BLaER1 (cell line): Measurements from ENCODE around the gene VARS1.

ENCODE experiments used
- H3K27ac ChIP-seq: shearing (Covaris generic); formaldehyde crosslinking; 2 replicates; pipeline ENCODE4 v1.8.1; 2022
- H3K27me3 ChIP-seq: shearing (Covaris generic); formaldehyde crosslinking; 2 replicates; pipeline ENCODE4 v1.8.1; 2022
- H3K36me3 ChIP-seq: shearing (Covaris generic); formaldehyde crosslinking; 2 replicates; pipeline ENCODE4 v1.8.1; 2022
- H3K4me1 ChIP-seq: shearing (Covaris generic); formaldehyde crosslinking; 2 replicates; pipeline ENCODE4 v1.8.1; 2022
- H3K4me2 ChIP-seq: shearing (Covaris generic); formaldehyde crosslinking; 2 replicates; pipeline ENCODE4 v1.8.1; 2022
- H3K4me3 ChIP-seq: shearing (Covaris generic); formaldehyde crosslinking; 2 replicates; pipeline ENCODE4 v1.8.1; 2022
- H3K9ac ChIP-seq: shearing (Covaris generic); formaldehyde crosslinking; 2 replicates; pipeline ENCODE4 v1.8.1; 2022
- H3K9me3 ChIP-seq: shearing (Covaris generic); formaldehyde crosslinking; 2 replicates; pipeline ENCODE4 v1.8.1; 2022
- H4K20me1 ChIP-seq: shearing (Covaris generic); formaldehyde crosslinking; 2 replicates; pipeline ENCODE4 v1.8.1; 2022
- Cebpa-rat ChIP-seq: shearing (Covaris generic); IDR thresholded peaks from 2 replicates; pipeline ENCODE4 v1.8.1; 2022

VARS1 gene

GRCh38 chr6:31765559-31765909 is 30.0 kb downstream of the VARS1 start:
- Histone ChIP-seq H4K20me1 (no peaks in the 10 kb centered on the region), H3K4me1 (peaks cover 23% of the 10 kb centered on the region), H3K9me3 (no peaks in the 10 kb centered on the region), H3K4me2 (no peak overlapping the region), H3K27ac (no peak overlapping the region), H3K27me3 (no peaks in the 10 kb centered on the region), H3K9ac (no peak overlapping the region), H3K36me3 (peaks cover 55% of the 10 kb centered on the region), H3K4me3 (no peak overlapping the region)
- TF ChIP-seq Cebpa-rat, result no peak

DNA sequence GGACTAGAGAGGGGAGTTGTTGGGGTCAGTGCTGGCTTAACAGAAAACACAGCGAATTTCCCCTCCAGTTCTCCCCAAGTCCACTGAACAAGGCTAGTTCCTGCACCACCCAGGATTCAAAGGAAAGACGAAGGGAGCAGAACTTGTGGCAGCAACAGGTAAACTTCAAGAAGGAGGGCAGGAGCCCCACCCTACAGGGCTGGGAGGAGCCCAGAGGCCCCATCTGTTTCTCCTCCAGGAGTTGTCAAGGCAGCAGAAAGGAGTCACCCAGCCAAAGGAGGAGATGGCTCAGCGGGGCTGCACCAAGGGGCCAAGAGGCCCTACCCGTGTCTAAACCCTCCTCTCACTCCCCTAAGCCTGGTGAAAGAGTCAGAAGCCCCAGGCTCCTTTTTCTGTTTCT is 31.4 kb downstream of the VARS1 start:
- TF ChIP-seq Cebpa-rat, result no peak
- Histone ChIP-seq H3K4me3 (no peak overlapping the region), H3K9me3 (no peaks in the 10 kb centered on the region), H3K36me3 (peaks cover 69% of the 10 kb centered on the region), H4K20me1 (no peaks in the 10 kb centered on the region), H3K4me1 (peaks cover 23% of the 10 kb centered on the region), H3K27ac (no peak overlapping the region), H3K27me3 (no peaks in the 10 kb centered on the region), H3K9ac (no peak overlapping the region; the same call in 1 of the 2 replicates), H3K4me2 (no peak overlapping the region)

GRCh38 chr6:31763619-31763940 is 32.0 kb downstream of the VARS1 start:
- Histone ChIP-seq H3K27ac (no peak overlapping the region), H3K36me3 (peaks cover 75% of the 10 kb centered on the region), H3K9ac (peak overlapping the region; percentile 34; the same call in 1 of the 2 replicates), H3K27me3 (no peaks in the 10 kb centered on the region), H4K20me1 (no peaks in the 10 kb centered on the region), H3K4me1 (peaks cover 23% of the 10 kb centered on the region), H3K4me2 (no peak overlapping the region), H3K9me3 (no peaks in the 10 kb centered on the region), H3K4me3 (no peak overlapping the region)
- TF ChIP-seq Cebpa-rat, result no peak

GRCh38 chr6:31762878-31763618 is 32.5 kb downstream of the VARS1 start:
- Histone ChIP-seq H3K4me2 (peak overlapping the region; percentile 51), H3K27ac (peak overlapping the region; percentile 31; the same call in 1 of the 2 replicates), H4K20me1 (no peaks in the 10 kb centered on the region), H3K4me1 (peaks cover 23% of the 10 kb centered on the region), H3K9me3 (no peaks in the 10 kb centered on the region), H3K27me3 (no peaks in the 10 kb centered on the region), H3K36me3 (peaks cover 80% of the 10 kb centered on the region), H3K9ac (peak overlapping the region; percentile 34; the same call in 1 of the 2 replicates), H3K4me3 (no peak overlapping the region)
- no peak for TF ChIP-seq Cebpa-rat

DNA sequence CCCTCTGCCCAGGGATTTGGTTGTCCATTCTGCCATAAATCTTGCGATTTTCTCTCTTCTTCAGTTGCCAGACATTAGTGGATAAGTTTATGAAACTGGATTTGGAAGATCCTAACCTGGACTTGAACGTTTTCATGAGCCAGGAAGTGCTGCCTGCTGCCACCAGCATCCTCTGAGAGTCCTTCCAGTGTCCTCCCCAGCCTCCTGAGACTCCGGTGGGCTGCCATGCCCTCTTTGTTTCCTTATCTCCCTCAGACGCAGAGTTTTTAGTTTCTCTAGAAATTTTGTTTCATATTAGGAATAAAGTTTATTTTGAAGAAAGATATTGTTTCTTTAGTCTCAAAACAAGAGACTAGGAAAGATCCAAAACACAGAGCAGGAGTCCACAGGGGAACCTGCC is 33.2 kb downstream of the VARS1 start, which contains the start of gene SAPCD1:
Gene SAPCD1, plus strand, starts transcription at position 301 of the 400 bp plus-strand sequence. CDS start 399 bp downstream, outside the sequence.
- Histone ChIP-seq H3K4me2 (peak within 1 kb of the TSS; percentile 51), H3K9me3 (no peaks in the 10 kb centered on the region), H3K9ac (peak within 1 kb of the TSS; percentile 34; the same call in 1 of the 2 replicates), H4K20me1 (no peaks in the 10 kb centered on the region), H3K27ac (peak within 1 kb of the TSS; percentile 31; the same call in 1 of the 2 replicates), H3K4me1 (peaks cover 23% of the 10 kb centered on the region), H3K4me3 (no peak within 1 kb of the TSS), H3K36me3 (peaks cover 87% of the 10 kb centered on the region), H3K27me3 (no peaks in the 10 kb centered on the region)
- TF ChIP-seq Cebpa-rat, result no peak

DNA sequence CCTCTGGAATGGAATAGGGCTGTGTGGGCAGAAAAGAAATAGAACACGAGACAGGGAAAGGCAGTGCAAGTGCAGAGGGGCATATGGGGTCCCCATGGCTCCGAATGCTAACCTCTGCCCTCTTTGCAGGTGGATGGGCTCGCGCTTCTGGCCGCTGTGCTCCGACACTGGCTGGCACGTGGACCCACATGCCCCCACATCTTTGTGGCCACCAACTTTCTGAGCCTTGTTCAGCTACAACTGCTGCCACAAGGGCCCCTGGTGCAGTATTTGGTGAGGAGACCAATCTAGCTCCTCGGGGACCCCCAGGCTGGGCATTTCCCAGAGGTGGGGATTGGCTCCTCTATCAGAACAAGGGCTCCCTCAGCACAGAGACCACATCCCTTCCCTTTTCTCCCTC is 34.2 kb downstream of the VARS1 start:
- Histone ChIP-seq H3K4me2 (no peak overlapping the region), H3K9me3 (no peaks in the 10 kb centered on the region), H3K4me1 (peaks cover 23% of the 10 kb centered on the region), H3K27me3 (no peaks in the 10 kb centered on the region), H3K27ac (no peak overlapping the region), H3K9ac (no peak overlapping the region), H3K4me3 (no peak overlapping the region), H3K36me3 (peaks cover 88% of the 10 kb centered on the region), H4K20me1 (no peaks in the 10 kb centered on the region)
- no peak for TF ChIP-seq Cebpa-rat

GRCh38 chr6:31760790-31761189 is 34.8 kb downstream of the VARS1 start:
- Histone ChIP-seq H3K4me1 (peaks cover 23% of the 10 kb centered on the region), H3K27ac (no peak overlapping the region), H3K9me3 (no peaks in the 10 kb centered on the region), H3K27me3 (no peaks in the 10 kb centered on the region), H3K4me2 (no peak overlapping the region), H3K9ac (no peak overlapping the region), H3K4me3 (no peak overlapping the region), H3K36me3 (peaks cover 82% of the 10 kb centered on the region), H4K20me1 (no peaks in the 10 kb centered on the region)
- no peak for TF ChIP-seq Cebpa-rat

DNA sequence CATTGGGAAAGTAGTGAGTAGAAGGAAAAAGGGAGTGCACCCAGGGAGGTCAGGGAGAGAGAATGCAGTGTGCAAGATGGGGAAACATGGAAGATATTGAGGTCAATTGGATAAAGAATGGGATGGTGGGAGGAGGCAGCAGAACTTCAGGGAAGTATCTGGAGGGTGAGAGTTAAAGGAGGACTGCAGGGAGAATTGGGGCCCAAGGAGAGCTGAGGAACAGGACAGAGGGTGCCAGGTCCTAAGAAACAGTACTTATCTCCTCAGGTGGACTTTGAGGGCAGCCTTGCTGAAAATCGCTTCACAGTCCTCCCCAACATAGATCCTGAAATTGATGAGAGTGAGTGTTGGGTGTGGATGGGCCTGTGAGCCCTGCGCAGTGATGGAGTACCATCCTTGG is 37.3 kb downstream of the VARS1 start:
- Histone ChIP-seq H3K27me3 (no peaks in the 10 kb centered on the region), H3K4me1 (peaks cover 21% of the 10 kb centered on the region), H3K27ac (no peak overlapping the region), H3K4me2 (no peak overlapping the region), H3K9ac (no peak overlapping the region), H3K9me3 (no peaks in the 10 kb centered on the region), H3K36me3 (peaks cover 65% of the 10 kb centered on the region), H3K4me3 (no peak overlapping the region), H4K20me1 (no peaks in the 10 kb centered on the region)
- no peak for TF ChIP-seq Cebpa-rat

DNA sequence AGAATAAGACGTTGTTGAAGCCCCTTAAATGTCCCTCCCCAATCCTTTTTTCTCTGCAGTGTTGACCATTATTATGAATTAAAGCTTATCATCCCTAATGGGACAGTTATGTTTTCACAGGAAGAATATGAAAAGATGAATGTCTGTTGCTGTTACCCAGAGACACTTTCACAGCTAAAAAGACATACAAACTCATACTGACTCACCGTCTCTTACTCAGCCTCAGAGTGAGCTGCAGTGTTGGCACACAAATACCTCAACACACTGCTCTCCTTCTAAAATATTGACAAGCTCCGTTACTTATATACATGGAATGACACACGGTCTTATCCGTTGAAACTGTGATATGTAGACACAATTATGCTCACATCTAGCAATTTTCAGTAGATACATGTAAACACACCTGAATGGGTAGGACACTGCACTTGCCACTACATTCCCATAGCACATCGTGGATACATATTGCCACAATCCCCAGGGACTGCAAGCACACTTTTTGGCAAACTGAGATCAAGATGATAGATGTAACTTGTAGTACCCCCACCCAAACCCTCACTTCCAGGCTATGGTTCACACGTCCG is 42.7 kb downstream of the VARS1 start:
- H3K4me2 ChIP-seq, result no peak overlapping the region

DNA sequence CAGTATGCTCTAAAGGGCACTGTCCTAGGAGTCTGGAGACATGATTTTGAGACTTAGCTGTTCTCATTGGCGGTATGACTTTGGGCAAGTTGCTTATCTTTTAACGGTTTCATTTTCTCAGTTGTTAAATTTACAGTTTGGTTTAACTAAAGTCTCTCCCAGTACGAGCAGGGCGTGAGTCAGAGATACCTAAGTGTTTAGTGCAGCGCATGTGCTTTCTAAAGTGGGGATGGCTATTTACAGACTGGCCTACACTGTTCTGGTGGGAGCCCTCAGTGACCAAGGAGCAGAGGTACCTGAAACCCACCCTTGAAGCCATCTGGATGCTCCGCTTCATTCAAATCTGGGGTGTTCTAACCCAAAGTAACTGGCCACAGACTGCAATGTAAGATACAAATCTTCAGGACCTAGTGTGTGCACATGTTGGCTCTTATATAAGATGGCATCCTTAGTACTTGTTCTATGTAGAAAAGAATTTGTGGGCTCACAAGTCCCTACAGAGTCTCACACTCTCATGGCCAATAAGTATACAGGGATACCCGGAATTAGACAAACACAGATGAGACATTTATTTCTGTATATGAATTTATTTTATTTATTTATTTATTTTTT is 45.0 kb downstream of the VARS1 start:
- Histone ChIP-seq H3K4me1 (no peaks in the 10 kb centered on the region), H3K4me2 (no peak overlapping the region), H3K9ac (no peak overlapping the region), H4K20me1 (no peaks in the 10 kb centered on the region), H3K9me3 (no peaks in the 10 kb centered on the region), H3K27me3 (no peaks in the 10 kb centered on the region), H3K4me3 (no peak overlapping the region), H3K27ac (no peak overlapping the region), H3K36me3 (peaks cover 63% of the 10 kb centered on the region)
- no peak for TF ChIP-seq Cebpa-rat

More for the DNA sequence above, 42.7 kb downstream of the VARS1 start:
- H3K4me1 ChIP-seq, result no peaks in the 10 kb centered on the region
- no peaks in the 10 kb centered on the region for H4K20me1 ChIP-seq
- H3K27ac ChIP-seq, result no peak overlapping the region
- H3K27me3 ChIP-seq, result no peaks in the 10 kb centered on the region
- TF ChIP-seq Cebpa-rat, result no peak
- H3K9me3 ChIP-seq, result no peaks in the 10 kb centered on the region
- no peak overlapping the region for H3K4me3 ChIP-seq
- peaks cover 46% of the 10 kb centered on the region for H3K36me3 ChIP-seq
- H3K9ac ChIP-seq, result no peak overlapping the region
